Activated T-helper 1 cell treated with Interleukin-2 at 50 U/mL for 16 hours (primary cell): ENCODE measurements around the gene OTUB1.

ENCODE experiments used
- DNase-seq: peaks from one replicate; pipeline ENCODE4 v3.0.0-alpha.2; 2020; ENCODE audit warnings: low read depth

Gene OTUB1

DNA sequence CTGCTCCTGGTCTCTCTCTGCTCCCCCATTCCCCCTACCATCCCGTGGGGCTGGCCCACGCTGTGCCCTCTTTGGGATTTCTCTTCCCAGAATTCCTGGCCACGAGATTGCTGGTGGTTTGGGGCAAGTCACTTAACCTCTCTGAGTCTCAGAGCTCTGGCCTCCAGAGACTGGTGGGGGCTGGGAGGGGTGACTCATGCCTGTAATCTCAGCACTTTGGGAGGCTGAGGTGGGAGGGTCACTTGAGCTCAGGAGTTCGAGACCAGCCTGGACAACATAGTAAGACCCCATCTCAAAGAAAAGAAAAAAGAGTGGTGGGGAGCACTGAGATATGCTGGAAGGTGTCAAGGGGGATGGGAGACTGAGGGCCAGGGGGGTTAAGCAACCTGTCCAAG, 18.3 kb downstream of the OTUB1 start:
- DNase-seq: no peak

DNA sequence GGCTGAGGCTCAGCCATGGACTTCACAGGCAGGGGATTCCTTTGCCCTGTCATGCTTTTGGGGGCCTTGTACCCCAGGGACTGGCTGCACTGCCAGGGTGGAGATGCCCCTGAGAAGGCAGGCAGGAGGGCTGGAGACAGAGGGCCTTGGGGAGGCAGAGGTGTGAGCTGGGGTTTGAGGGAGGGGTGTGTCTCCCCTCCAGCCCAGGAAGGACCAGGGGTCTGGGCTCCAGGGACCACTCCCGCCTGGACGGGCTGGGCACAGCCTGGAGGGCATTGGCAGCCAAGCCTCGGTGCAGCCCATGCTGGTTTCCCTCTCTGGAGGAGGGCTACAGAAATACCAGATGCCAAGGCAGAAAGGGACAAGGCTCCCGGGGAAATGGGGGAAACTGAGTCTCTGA, 19.5 kb downstream of the OTUB1 start:
- no peak for DNase-seq

DNA sequence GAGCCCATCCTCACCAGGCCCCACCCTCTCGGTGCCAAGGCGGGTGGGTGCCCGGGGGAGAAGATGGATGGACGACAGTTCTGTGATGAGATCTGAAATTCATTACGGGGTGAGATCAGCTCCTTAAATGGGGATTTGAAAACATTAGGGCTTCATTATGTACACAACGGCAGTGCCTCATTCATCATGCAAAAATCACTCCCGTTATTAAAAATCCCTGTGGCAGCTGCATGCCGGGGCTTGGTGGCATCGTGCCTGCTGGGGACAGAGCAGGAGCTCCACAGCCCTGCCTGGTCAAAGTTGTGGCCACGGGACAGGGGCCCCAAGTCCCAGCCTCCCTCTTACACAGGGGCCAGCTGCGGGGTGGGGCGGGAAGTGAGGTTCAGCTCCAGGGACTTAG, 20.2 kb downstream of the OTUB1 start:
- no peak for DNase-seq

DNA sequence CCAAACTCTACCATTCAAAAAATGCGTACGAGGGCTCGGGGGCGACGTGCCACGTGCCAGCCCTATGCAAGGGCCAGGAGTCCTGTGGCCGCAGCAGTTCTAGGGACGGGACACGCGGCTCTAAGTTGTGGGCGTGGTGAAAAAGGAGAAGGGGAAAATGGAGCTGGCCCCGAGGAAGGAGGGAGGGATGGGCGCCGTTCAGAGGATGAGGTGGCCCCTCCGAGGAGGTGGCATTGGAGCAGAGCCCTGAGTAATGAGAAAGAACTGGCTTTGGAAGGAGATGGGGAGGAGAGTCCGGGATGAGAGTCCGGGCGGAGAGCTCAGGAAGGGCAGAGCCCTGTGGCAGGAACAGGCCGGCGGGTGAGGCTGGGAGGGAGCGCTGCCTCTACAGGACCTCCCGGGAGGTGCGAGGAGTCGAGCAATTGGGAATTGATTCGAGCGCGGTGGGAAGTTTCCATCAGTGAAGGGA, 21.0 kb downstream of the OTUB1 start:
- no peak for DNase-seq

DNA sequence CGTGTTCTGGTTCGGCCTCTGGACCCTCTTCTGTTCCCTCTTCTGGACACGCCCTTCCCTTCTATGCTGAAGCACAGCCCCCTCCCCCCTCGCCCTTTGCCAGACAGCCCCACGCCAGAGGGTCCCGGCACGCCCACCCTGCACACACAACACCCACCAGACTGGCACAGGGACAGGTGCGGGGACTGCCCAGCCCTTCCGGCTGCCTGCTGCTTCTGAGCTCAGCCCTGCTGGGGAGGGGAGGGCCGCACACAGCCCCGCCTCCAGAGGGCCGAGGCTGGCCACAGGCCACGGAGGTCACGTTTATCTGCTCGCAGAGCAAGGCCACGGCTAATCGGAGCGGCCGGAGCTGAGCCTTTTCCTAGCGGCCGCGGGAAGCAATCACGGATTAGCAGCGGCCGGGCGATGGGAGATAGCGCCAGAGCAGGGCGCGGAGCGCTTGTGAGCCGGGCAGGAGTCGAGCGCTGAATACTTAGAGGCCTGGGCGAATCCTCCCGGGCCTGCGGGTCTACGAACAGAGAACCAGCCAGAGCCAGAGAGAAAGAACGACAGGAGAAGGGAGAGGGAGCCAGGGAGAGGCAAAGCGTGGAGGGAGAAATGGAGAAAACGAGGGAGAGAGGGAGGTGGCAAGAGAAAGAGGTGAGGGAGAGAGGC, 21.5 kb downstream of the OTUB1 start:
- DNase-seq: no peak

DNA sequence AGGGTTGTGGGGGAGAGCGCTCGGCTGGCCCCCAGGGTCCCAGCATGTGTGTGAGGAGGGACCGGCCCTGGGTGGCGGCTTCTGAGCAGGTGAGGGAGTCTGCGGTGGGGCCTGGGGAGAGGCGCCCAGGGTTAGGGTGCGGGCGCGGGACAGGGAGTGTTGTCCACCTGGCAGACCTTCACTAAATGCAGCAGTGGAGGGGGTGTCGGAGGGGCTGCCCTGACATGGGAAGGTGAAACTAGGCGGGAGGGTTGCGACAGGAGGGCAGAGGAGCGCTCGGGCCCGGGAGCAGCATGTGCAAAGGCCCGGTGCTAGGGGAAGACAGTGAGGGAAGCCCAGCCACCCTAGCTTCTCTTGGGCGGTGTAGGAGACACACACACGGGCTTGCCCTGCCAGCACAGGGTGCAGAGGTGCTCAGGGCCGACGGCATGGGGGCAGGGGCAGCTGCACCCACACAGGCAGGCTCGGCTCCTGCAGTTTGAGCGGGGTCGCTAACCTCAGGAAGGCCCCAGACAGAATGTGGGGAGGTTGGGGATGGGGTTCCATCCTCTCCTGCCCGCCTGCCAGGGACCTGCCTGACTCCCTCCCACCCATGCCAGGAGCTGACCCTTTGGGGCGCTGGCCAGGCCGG, 22.2 kb downstream of the OTUB1 start:
- DNase-seq: no peak

DNA sequence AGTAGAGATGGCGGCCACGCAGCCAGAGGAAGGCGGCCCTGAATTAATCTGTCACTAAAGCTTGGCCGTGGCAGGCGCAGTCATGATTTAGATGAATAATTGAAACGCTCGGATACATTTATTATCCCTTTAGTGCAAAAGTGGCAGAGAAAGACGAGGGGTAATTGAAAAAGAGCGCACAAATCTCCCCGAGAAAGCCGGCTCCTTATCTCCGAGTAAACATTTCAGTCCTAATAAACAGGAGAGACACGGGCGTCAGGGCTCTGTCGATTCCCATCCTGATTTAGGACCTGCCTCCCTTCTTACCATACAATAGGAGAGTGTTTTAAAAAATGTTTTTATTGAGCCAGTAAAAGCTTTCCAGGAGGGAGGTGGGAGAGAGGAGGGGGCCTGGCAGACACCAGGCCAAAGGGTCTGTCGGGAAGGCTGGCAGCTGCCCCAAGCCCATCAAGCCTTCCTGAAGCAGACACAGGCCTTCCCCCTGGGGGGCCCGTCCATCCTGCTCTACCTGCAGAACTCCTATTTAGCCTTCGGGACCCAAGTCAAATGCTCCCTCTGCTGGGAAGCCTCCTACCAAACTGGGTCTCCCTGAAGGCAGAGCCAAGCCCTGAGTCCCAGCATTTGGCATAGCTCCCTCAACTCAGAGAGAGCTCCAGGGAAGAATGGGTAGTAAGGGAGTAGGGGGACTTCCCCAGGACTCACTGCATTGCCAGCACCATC, 22.8 kb downstream of the OTUB1 start:
- DNase-seq: no peak

DNA sequence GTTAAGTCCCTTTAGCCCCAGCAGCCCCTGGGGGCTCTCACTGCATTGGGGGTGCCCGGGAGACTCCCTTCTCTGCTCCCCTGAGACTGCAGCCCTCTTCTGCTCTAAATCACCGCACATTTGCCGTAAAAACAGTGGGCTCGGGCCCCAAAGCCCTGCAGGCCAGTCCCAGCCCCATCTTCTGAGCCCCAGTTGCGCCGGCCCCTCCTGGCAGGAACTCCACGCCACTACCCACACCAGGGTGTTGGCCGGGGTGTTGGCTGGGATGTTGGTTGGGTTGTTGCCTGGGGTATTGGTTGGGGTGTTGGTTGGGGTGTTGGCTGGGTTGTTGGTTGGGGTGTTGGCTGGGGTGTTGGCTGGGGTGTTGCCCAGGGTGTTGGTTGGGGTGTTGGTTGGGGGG, 23.5 kb downstream of the OTUB1 start:
- DNase-seq: no peak

DNA sequence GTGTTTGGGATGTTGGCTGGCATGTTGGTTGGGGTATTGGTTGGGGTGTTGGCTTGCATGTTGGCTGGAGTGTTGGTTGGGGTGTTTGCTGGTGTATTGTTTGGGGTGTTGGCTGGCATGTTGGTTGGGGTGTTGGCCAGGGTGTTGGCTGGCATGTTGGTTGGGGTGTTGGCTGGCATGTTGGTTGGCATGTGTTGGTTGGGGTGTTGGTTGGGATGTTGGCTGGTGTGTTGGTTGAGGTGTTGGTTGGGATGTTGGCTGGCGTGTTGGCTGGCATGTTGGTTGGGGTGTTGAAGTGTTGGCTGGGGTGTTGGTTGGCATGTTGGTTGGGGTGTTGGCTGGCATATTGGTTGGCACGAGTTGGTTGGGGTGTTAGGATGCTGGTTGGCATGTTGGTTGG, 24.5 kb downstream of the OTUB1 start:
- no peak for DNase-seq

DNA sequence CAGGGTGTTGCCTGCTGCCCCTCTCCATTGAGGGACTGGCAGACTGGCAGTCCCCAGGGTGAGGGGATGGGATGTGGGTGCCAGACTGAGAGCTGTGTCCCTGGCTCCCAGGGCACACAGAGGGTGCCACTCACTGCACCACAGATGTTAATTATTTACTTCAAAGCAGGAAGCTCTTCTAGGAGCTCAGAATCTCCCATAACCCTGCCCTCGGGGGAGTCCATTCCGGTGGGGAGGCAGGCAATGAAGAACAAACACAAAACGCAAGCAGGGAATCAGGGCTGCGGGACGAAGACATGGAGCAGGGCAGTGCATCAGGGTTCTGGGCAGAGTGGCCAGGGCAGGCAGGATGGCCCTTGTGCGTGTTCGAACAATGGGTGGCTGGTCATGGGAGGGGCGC, 25.1 kb downstream of the OTUB1 start:
- no peak for DNase-seq

DNA sequence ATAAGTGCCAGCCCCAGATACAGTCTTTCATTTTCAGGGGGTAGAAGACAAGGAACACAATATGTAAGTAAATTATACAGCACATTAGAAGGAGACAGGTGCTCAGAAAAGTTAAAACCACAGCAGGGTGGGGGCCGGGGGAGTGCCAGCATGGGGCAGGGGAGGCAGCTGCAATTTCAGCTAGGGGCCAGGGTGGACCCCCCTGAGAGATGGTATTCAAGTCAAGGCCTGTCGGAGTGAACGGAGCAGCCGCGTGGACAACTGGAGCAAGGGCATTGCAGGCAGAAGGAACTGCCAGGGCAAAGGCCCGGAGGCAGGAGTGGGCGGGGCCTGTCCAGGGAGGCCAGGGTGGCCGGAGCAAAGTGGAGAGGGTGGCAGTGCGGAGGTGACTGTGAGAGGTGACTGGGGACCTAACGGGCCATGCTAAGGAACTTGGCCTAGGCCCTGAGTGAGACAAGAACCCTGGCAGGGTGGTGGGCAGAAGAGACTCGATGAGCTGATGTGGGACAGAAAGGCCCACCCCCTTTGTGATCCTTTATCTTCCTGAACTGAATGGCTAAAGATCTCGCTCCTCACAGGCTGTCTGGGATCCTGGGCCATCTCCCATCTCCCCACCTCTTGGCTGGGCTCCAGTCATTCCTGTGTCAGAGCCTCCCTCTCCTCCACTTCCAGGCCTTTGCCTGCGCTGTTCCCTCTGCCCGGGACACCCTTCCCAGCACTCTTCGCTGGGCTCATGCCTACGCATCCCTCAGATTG, 27.1 kb downstream of the OTUB1 start:
- DNase-seq: no peak

DNA sequence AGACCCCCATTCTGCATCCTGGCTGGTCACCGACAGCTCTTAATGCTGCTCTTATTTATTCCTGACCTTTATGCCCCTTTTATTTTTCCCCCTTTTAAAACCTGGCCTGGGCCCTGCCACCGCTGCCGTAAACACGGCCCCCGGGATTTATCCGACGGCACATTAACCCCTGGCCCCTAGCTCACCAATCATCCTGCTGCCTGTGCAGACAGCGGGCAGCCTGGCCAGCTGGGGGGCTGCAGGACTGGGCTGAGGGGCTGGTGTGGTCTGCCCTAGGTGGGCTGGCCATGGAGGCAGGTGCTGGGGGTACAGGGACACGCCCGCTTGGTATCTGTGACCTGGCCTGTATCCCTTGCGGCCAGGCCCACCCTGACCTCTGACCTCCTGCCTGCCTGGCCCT, 28.1 kb downstream of the OTUB1 start:
- no peak for DNase-seq

DNA sequence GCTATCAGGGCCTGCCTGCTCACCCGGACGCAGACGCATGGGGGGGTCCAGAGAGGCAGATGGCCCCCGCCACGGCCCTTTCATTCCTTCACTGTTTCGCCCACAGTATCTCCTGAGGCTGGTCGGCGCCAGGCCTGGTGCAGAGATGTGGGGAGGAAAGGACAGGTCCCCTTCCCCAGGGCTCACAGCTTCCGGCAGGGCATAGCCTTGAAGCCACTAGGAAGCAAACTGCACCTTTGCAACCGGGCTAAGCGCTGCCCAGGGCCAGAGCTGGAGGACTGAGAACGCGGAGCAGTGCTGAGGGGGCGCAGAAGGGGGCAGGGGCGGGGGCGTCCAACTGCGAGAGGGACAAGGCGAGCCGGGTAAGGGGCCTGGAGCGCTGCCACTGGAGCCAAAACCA, 29.3 kb downstream of the OTUB1 start:
- no peak for DNase-seq

DNA sequence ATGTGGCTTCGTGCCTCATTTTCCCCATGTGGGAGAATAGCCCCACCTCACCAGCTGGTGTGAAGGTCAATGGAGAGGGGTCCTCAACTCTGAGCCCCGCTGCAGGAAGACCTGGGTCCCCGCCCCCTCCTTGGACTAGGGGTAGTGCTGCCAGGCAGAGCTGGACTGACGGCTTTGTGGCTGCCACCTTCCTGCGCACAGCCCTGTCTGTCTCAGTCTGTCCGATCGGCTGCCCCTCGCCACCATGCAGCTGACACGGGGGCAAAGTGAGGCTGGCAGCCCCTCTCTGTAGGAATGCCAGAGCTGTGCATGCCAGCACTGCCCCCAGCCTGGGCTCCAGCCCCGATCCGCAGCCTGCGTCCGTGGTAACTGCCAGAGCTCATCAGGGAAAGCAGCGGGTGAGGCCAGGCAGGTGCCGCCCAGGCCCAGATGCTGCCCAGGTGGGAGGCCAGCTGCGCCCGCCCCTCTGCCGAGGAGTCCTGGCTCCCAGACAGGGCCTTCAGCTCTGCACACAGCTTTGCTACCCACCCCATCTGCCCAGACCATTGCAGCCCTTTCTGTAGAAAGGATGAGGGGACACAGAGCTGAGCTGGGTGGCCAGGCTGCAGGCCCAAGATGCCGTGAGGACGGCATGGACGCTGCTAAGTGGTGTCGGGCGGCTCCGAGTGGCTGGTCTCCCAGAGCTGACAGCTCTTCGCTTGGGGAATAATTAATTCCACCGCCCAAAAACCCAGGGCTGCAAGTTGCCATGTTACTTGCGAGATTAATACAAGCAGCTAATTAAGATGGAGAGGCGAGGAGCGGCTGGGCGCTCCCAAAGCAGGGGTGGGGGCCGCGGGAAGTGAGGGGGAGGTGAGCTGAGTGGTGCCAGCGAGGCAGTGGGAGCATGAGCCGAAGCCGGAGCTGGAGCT, 30.0 kb downstream of the OTUB1 start:
- DNase-seq: no peak

DNA sequence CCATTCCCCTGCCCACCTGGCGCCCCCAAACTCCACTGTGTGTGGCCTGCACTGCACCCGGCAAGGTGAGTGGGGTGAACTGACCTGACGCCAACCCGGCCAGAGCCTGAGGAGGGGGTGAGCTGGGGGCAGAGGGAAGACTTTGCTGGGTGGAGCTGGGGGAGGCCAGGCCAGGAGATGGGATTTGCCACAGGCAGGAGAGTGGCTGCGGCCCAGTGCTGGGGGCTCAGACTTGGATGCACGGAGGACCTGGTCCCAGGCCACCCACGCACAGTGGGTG, 31.6 kb downstream of the OTUB1 start:
- no peak for DNase-seq

DNA sequence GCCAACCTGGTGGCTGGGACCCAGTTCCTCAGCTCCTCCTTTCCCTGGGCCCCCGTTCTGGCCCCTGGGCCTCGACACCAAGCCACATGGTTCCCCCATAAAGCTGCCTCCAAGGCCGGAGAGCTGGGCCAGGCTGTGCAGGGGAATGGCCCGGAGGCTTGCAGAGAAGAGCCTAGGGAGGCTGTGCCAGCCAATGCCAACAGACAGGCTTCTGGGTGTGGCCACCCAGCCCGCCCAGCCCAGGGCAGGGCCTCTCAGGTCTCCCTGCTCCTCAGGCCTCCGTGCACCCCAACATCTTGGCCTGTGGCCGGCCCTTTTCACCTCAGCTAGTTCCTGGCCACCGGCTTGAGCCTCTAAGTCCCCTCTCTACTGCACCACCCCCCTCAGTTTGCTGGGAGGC, 32.1 kb downstream of the OTUB1 start:
- DNase-seq: no peak

DNA sequence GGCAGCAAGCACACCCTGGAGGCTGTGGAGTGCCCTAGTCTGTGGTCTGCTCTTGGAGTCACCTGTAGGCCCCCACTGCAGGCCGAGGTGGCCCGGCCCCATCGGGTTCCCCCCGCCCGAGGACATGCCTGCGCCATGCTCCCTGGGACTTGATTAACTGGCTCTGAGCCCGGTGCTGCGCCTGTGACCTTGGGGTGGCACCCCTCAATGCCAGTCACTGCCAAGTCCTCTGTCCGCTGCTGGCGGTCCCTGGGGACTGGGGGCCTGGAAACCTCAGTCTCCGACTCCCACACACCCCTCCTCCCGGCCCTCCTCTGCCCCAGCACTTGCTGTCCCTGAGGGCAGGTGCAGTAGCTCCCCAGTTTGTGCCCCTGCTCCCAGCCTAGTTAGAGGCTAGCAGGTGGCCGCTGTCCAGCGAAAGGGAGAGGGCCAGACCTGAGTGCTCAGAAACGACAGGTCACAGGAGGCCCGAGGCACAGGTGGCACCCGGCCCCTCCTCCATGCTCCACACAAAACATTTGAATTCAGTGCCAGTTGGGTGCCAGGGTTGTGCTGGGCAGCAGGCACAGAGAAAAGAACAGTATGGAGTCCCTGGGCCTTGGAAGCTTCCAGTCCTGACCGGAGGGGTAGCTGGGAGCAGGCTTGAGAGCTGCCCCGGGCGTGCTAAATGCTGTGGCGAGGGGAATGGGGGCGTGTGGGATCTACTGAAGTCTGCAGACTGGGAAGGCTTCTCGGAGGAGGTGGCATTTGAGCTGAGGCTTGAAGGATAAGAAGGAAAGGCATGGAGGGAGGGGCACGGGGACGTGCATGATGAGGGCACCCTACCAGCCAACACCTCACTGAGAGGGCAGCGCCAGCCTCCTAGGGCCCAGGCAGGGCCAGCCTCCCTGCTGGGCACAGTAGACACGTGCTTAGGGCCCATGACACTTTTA, 33.1 kb downstream of the OTUB1 start:
- DNase-seq: no peak

DNA sequence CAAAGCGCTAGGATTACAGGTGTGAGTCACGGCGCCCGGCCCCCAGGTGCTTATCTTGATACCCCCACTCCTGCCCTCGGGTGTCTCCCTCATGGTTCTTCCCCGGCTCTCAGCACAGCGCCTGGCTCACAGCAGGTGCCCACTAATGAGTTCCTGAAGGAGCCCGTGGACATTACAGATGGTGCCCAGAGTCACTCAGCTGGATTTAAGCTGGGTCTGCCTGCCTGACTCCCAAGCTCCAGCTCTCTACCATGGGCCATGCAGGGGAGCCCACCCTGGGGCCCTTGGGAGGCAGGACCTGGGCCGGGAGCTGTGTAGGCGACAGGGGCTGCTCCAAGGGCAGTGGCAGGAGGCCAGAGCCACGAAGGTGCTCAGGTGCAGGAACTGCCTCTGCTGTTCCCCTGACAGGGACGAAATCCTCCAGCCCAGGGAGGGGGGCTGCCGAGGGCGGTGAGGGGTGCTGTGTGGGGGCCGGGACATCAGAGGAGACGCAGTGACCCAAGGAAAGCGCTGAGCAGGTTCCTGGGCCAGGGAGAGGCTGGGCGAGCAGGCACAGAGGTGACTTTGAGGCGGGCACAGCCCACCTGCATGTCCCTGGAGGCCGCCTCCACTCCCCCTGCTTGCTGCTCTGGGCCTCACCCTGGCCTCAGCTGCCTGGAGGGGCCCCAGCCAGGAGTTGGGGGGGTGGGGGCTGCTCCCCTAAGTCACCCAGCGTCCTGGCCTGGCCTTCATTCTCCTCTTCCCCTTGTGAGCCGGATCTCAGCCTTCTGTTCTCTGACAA, 34.9 kb downstream of the OTUB1 start:
- no peak for DNase-seq

DNA sequence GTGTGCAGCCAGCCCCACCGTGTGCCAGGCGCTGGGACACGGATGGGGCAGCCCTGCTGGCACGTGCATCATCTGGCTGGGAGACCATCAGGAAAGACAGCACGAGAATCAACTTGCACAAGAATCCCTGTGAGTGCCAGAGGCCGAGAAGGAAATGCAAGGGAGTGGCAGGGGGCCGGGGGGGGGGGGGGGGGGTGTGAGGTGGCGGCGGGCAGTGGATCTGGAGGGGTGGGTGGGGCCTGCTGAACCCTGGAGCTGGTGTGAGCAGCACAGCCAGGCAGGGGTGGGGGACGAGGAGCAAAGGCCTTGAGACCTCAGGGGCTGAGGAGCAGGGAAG, 35.5 kb downstream of the OTUB1 start:
- no peak for DNase-seq

DNA sequence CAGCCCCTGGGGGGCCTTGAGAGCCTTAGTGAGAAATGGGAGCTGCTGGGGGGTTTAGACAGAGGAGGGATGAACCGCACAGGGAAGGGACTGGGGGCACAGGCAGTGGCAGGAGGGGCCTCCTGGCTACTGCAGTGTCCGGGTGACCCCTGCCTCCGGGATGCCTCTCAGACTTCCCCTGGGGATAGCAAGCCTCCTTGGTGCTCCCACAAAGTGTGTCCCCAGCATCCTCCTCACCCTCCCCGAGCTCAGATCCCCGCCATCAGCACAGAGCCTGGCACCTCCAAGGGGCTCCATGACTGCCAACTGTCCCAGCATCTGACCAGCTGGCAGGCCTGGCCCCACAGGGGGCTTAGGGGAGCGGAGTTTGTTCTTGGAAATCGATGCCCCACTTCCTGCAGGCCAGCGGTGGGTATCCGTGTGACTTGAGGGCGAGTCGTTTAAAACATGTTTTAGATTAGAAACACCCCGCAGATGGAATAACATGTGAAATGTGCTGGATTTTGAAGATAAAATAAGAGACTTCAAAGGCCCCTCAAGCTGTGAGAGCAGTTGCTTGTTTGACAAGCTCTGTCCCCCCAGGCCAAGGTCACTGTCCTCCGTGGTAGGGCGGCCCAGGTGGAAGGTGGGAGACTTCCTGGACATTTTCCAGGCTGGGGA, 36.0 kb downstream of the OTUB1 start:
- no peak for DNase-seq
